KMS-11 (cell line): Measurements from ENCODE around the gene INKA2.

ENCODE experiments used
- H2AFZ ChIP-seq: fragments of 200-600 bp; sonication (generic); 2 replicates; pipeline ENCODE4 v1.6.1; 2016; ENCODE audit warnings: antibody characterized with exemption, mixed run types, low read depth
- H3K27ac ChIP-seq: fragments of 200-600 bp; sonication (generic); 2 replicates; pipeline ENCODE4 v1.6.1; 2016; ENCODE audit warnings: mild to moderate bottlenecking, mixed run types
- H3K27me3 ChIP-seq: fragments of 200-600 bp; sonication (generic); 2 replicates; pipeline ENCODE4 v1.6.1; 2017; ENCODE audit warnings: mild to moderate bottlenecking, low read depth, mixed run types, moderate library complexity; ENCODE audit not compliant: insufficient read depth
- H3K36me3 ChIP-seq: fragments of 200-600 bp; sonication (generic); 2 replicates; pipeline ENCODE4 v1.6.1; 2017; ENCODE audit warnings: mild to moderate bottlenecking, mixed run types; ENCODE audit not compliant: insufficient read depth
- H3K4me1 ChIP-seq: fragments of 200-600 bp; sonication (generic); 2 replicates; pipeline ENCODE4 v1.6.1; 2016; ENCODE audit warnings: mild to moderate bottlenecking, low read depth, mixed run types; ENCODE audit not compliant: poor library complexity, severe bottlenecking
- H3K4me2 ChIP-seq: fragments of 200-600 bp; sonication (generic); 2 replicates; pipeline ENCODE4 v1.7.0; 2016; ENCODE audit warnings: mild to moderate bottlenecking, mixed run types
- H3K4me3 ChIP-seq: fragments of 200-600 bp; sonication (generic); IDR thresholded peaks from 2 replicates; pipeline ENCODE4 v1.6.1; 2017; ENCODE audit warnings: low read depth, low read length, mixed read lengths; ENCODE audit not compliant: insufficient read depth
- H3K79me2 ChIP-seq: fragments of 200-600 bp; sonication (generic); 2 replicates; pipeline ENCODE4 v1.6.1; 2016; ENCODE audit warnings: low read depth, mixed run types; ENCODE audit not compliant: insufficient read depth
- H3K9ac ChIP-seq: fragments of 200-600 bp; sonication (generic); 2 replicates; pipeline ENCODE4 v1.6.1; 2016; ENCODE audit warnings: mild to moderate bottlenecking, mixed run types
- H4K20me1 ChIP-seq: fragments of 200-600 bp; sonication (generic); 2 replicates; pipeline ENCODE4 v1.6.1; 2016; ENCODE audit warnings: mild to moderate bottlenecking, mixed run types; ENCODE audit not compliant: insufficient read depth
- CTCF ChIP-seq: fragments of 200-600 bp; sonication (generic); conservative IDR thresholded peaks from 2 replicates; pipeline ENCODE4 v1.6.1; 2017; ENCODE audit warnings: low read depth, mild to moderate bottlenecking, antibody characterized with exemption, low read length, moderate library complexity, mixed read lengths

INKA2 gene

DNA sequence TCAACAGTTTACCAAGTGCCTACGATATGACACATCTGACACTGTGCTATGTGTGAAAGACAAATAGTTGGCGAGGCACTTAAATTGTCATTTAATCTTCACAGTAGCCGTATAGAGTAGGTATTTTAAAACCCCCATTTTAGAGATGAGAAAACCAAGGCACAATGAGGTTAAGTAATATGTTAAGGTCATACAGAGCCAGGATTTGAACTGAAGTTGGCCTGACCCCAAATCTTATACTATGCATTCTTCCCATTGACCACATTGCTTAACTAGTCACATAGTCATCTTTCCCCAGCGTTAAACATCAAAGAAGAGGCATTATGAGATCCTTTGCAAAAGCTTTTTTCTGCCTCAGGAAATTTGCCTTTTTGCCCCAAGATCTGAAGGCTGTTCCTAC lies 3.9 kb downstream of the INKA2 start:
- Histone ChIP-seq H3K9ac (no peak overlapping the region), H3K4me1 (peaks cover 9% of the 10 kb centered on the region), H3K4me2 (no peak overlapping the region), H4K20me1 (no peaks in the 10 kb centered on the region), H3K79me2 (no peaks in the 10 kb centered on the region), H2AFZ (no peak overlapping the region), H3K27me3 (no peaks in the 10 kb centered on the region), H3K27ac (no peak overlapping the region), H3K4me3 (no peak overlapping the region), H3K36me3 (no peaks in the 10 kb centered on the region)
- TF ChIP-seq CTCF = no peak

DNA sequence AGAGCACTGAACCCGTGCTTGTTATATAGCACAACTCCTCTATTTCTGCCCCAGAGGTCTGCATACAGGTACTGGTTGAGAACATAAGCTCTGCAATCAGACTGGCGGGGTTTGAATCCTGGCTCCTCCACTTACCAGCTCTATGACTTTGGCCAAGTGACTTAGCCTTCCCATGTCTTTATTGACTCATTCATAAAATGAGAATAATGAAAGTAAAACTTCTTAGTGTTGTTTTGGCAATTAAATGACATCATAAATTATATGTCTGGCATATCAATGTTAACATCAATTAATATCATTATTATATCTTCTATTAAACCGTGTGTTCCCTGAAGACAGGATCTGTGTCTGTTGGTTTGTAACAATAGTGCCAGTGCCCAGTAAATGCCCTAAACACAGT lies 4.3 kb downstream of the INKA2 start:
- Histone ChIP-seq H3K27me3 (no peaks in the 10 kb centered on the region), H3K9ac (no peak overlapping the region), H3K36me3 (no peaks in the 10 kb centered on the region), H3K4me2 (no peak overlapping the region), H2AFZ (no peak overlapping the region), H3K4me3 (no peak overlapping the region), H3K27ac (no peak overlapping the region), H3K4me1 (peaks cover 9% of the 10 kb centered on the region), H4K20me1 (no peaks in the 10 kb centered on the region), H3K79me2 (no peaks in the 10 kb centered on the region)
- no peak for TF ChIP-seq CTCF

GRCh38 chr1:111734426-111734825 lies 4.8 kb downstream of the INKA2 start:
- H3K27me3 ChIP-seq = no peaks in the 10 kb centered on the region
- no peak overlapping the region for H3K4me2 ChIP-seq
- no peak overlapping the region for H3K4me3 ChIP-seq
- H3K9ac ChIP-seq = no peak overlapping the region
- TF ChIP-seq CTCF = no peak
- no peaks in the 10 kb centered on the region for H4K20me1 ChIP-seq
- H3K36me3 ChIP-seq = no peaks in the 10 kb centered on the region
- peaks cover 9% of the 10 kb centered on the region for H3K4me1 ChIP-seq
- no peaks in the 10 kb centered on the region for H3K79me2 ChIP-seq
- no peak overlapping the region for H3K27ac ChIP-seq
- H2AFZ ChIP-seq = no peak overlapping the region

GRCh38 chr1:111733992-111734341 lies 5.2 kb downstream of the INKA2 start:
- no peaks in the 10 kb centered on the region for H3K79me2 ChIP-seq
- H3K27me3 ChIP-seq = no peaks in the 10 kb centered on the region
- H3K27ac ChIP-seq = no peak overlapping the region
- TF ChIP-seq CTCF = no peak
- H4K20me1 ChIP-seq = no peaks in the 10 kb centered on the region
- no peak overlapping the region for H3K4me3 ChIP-seq
- H3K9ac ChIP-seq = no peak overlapping the region
- H2AFZ ChIP-seq = no peak overlapping the region
- H3K4me1 ChIP-seq = peaks cover 9% of the 10 kb centered on the region
- no peak overlapping the region for H3K4me2 ChIP-seq
- H3K36me3 ChIP-seq = no peaks in the 10 kb centered on the region
